Thyroid gland (tissue), 4 donors: ENCODE measurements around the gene ZFYVE21. TPM values are rescaled to one million over a fixed set of nuclear protein-coding genes. Genes with fewer than 3 reads are reported as not detected.

Experiments
- DNase-seq, 2 donors: peaks; one replicate each; pipeline ENCODE4 v3.0.0-alpha.2; 2019
- H3K27ac ChIP-seq, 3 donors: fragments of 200-600 bp; sonication (generic); 1 replicate in 2 of 3; 2 replicates in 1 of 3; pipeline ENCODE4 v1.5.1; 2016 to 2019; ENCODE audit warnings: mild to moderate bottlenecking in 1 of 3, moderate library complexity in 1 of 3
- H3K27me3 ChIP-seq: fragments of 200-600 bp; sonication (generic); one replicate; pipeline ENCODE4 v1.5.1; 2019
- H3K36me3 ChIP-seq, 2 donors: fragments of 200-600 bp; sonication (generic); one replicate each; pipeline ENCODE4 v1.5.1; 2016 to 2019
- H3K4me1 ChIP-seq, 2 donors: fragments of 200-600 bp; sonication (generic); one replicate each; pipeline ENCODE4 v1.5.1; 2017 to 2019
- H3K4me3 ChIP-seq, 3 donors: fragments of 200-600 bp; sonication (generic); replicated peaks in 1 of 3; 1 replicate in 2 of 3; 2 replicates in 1 of 3; pipeline ENCODE4 v1.5.1; 2016; ENCODE audit warnings: mild to moderate bottlenecking in 1 of 3
- H3K9me3 ChIP-seq: fragments of 200-600 bp; sonication (generic); one replicate; pipeline ENCODE4 v1.5.1; 2017
- CTCF ChIP-seq, 6 experiments: fragments of 200-600 bp in 3 of 6; fragments of 450-650 bp in 3 of 6; sonication (generic) in 3 of 6; IDR thresholded peaks; one replicate each; pipeline ENCODE4 v1.5.1; 2016 to 2019; ENCODE audit warnings: antibody characterized with exemption in 6 of 6, mild to moderate bottlenecking in 2 of 6, inconsistent platforms in 1 of 6, moderate library complexity in 1 of 6
- POLR2A ChIP-seq, 2 donors: fragments of 450-650 bp; IDR thresholded peaks; one replicate each; pipeline ENCODE4 v1.6.1; 2017; ENCODE audit warnings: antibody characterized with exemption in 2 of 2, mild to moderate bottlenecking in 2 of 2, moderate library complexity in 1 of 2
- WGBS, 2 donors: methylation state at CpG; one replicate each; pipeline ENCODE4 v1.1.5; 2017; 5-methylcytosine and 5-hydroxymethylcytosine counted together
- intact Hi-C: fragments of 100-400 bp; cut with DNase I; formaldehyde crosslinking; loops from one replicate; pipeline ENCODE4 v1.15.1; 2023
- total RNA-seq, 4 donors: library from RNA; depleted of rRNA; stranded (reverse); fragments of >200 nt; gene quantifications; one replicate each; pipeline ENCODE4 v1.2.3, GENCODE V29; 2016

ZFYVE21 gene
- total RNA-seq, 4 donors from 2014 or later: 113 to 167 (median 131) TPM

DNA sequence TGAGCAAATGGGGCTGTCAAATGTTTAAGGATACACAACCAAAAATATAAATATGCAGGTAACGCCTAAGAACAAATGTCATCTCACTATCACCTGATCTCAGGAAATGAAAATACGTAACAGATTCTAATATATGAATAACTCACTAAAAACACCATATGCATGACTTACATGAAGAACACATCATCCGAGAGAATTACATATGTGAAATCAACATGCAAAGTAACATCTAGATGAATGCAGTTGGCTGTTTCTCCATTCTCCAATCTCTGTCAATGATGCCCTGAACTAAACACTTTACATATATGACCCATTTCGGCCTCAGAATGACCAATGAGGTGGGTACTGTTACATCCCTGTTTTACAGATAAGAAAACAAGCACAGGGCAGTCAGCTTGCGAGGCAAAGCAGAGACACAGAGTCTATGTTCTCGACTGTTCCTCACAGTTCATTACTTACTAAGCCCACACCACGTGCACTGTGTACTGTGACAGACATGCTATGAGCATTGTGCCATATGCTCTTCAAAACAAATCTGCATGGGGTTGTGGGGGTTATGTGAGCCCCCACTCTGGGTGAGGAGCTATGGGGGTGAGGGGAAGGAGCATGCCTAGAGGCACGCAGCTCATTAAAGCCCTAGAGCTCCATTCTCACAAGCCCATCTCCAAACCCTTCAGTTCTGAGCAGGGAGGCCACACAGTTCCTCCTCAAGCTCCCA is 42.6 kb downstream of the ZFYVE21 start:
- TF ChIP-seq CTCF (IDR thresholded peaks at IDR 0.05) (no peak), POLR2A (IDR thresholded peaks at IDR 0.05) (no peak)
- Histone ChIP-seq H3K4me3 (no peak overlapping the region), H3K27me3 (no peaks in the 10 kb centered on the region), H3K4me1 (peaks cover 11 to 15% of the 10 kb centered on the region in 2 donors), H3K9me3 (no peaks in the 10 kb centered on the region), H3K36me3 (peaks cover 0 to 7% of the 10 kb centered on the region in 2 donors), H3K27ac (no peak overlapping the region)
- DNase-seq: no peak
- intact Hi-C loops: no loop called here
- 95 to 97% methylated on average over 8 of the region's 8 CpGs for WGBS, 2 donors

GRCh38 chr14:103762036-103762435 is 46.4 kb downstream of the ZFYVE21 start:
- Histone ChIP-seq H3K4me3 (no peak overlapping the region), H3K27me3 (no peaks in the 10 kb centered on the region), H3K36me3 (peaks cover 0 to 6% of the 10 kb centered on the region in 2 donors), H3K27ac (peak overlapping the region in 1 of 3 donors; percentile 48), H3K9me3 (no peaks in the 10 kb centered on the region), H3K4me1 (peaks cover 11 to 15% of the 10 kb centered on the region in 2 donors)
- DNase-seq: no peak
- intact Hi-C loops: no loop called here
- TF ChIP-seq POLR2A (IDR thresholded peaks at IDR 0.05) (no peak), CTCF (IDR thresholded peaks at IDR 0.05) (no peak)
- WGBS, 2 donors: 53 to 63% methylated on average over 1 of the region's 1 CpG

DNA sequence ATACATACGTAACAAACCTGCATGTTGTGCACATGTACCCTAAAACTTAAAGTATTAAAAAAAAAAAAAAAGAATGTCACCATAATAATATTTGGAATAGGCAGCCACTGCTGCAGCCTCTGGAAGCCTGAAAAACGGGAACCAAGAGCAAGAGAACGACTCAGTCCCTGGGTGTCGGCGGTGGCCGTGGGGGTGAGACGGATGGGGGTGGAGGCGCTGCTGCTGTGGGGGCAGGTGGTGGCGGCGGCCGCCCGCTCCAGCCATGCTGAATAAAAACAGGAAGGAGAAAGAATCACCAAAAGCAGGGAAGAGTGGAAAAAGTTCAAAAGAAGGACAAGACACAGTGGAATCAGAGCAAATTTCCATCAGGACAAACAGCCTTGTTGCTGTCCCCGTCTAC is 46.9 kb downstream of the ZFYVE21 start:
- DNase-seq: no peak
- Histone ChIP-seq H3K9me3 (no peaks in the 10 kb centered on the region), H3K36me3 (peaks cover 0 to 6% of the 10 kb centered on the region in 2 donors), H3K27ac (peak overlapping the region in 1 of 3 donors; percentile 15), H3K4me1 (peaks cover 11 to 15% of the 10 kb centered on the region in 2 donors), H3K27me3 (no peaks in the 10 kb centered on the region), H3K4me3 (no peak overlapping the region)
- intact Hi-C loops: no loop called here
- no peak for TF ChIP-seq POLR2A (IDR thresholded peaks at IDR 0.05)
- WGBS, 2 donors: 85 to 87% methylated on average over 13 of the region's 13 CpGs

- DNase-seq: no peak
- Histone ChIP-seq H3K27me3 (no peaks in the 10 kb centered on the region), H3K4me1 (peaks cover 11 to 15% of the 10 kb centered on the region in 2 donors), H3K9me3 (no peaks in the 10 kb centered on the region), H3K27ac (no peak overlapping the region), H3K4me3 (no peak overlapping the region), H3K36me3 (peaks cover 0 to 6% of the 10 kb centered on the region in 2 donors)
- WGBS, 2 donors: 93 to 94% methylated on average over 5 of the region's 5 CpGs
- intact Hi-C loops: no loop called here
- TF ChIP-seq POLR2A (IDR thresholded peaks at IDR 0.05) (no peak), CTCF (IDR thresholded peaks at IDR 0.05) (no peak)
These were observed 48.3 kb downstream of the ZFYVE21 start for GRCh38 chr14:103763730-103764488.

- Histone ChIP-seq H3K9me3 (no peaks in the 10 kb centered on the region), H3K4me3 (no peak overlapping the region), H3K27me3 (no peaks in the 10 kb centered on the region), H3K4me1 (peaks cover 11 to 15% of the 10 kb centered on the region in 2 donors), H3K27ac (no peak overlapping the region), H3K36me3 (peaks cover 0 to 6% of the 10 kb centered on the region in 2 donors)
- DNase-seq: no peak
- WGBS, 2 donors: 82 to 85% methylated on average over 3 of the region's 3 CpGs
- intact Hi-C loops: no loop called here
- TF ChIP-seq CTCF (IDR thresholded peaks at IDR 0.05): no peak
- no peak for TF ChIP-seq POLR2A (IDR thresholded peaks at IDR 0.05)
These were observed 49.9 kb downstream of the ZFYVE21 start for GRCh38 chr14:103765526-103765925.
